ENCODE data around the gene SCUBE1.

The SCUBE1 gene

GRCh38 chr22:43187171-43188099 lies 155.7 kb downstream of the SCUBE1 start:
- DNase-seq, result peak; percentile 97

GRCh38 chr22:43186272-43187170 lies 156.7 kb downstream of the SCUBE1 start, which contains the start of gene TTLL12:
Gene TTLL12, minus strand, starts transcription at chr22:43187134. Its CDS starts 65 bp downstream, at chr22:43187069.
- DNase-seq, result peak; percentile 58 to 61

GRCh38 chr22:43185860-43186261 lies 157.3 kb downstream of the SCUBE1 start:
- DNase-seq, result no peak

- DNase-seq, result no peak
Observed at GRCh38 chr22:43183496-43184277, 159.5 kb downstream of the SCUBE1 start.

DNA sequence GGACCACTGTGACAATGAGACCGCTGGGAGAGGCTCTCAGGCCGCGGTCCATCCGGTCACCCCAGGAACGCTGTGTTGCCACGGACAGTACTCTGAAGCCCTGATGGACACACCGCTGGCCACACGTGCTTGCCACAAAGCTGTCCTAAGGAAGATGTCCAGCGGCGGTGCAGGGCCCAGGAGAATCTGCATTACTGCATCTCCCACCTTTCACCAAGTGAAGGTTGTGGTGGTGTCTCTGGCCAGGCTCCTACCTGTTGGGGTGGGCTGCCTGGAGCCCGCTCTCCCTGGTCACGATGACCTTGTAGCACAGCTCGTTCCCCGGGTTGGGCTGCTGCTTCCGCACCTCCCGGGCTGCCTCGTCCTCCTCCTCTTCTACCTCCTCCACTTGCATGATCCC lies 160.4 kb downstream of the SCUBE1 start:
- no peak for DNase-seq

DNA sequence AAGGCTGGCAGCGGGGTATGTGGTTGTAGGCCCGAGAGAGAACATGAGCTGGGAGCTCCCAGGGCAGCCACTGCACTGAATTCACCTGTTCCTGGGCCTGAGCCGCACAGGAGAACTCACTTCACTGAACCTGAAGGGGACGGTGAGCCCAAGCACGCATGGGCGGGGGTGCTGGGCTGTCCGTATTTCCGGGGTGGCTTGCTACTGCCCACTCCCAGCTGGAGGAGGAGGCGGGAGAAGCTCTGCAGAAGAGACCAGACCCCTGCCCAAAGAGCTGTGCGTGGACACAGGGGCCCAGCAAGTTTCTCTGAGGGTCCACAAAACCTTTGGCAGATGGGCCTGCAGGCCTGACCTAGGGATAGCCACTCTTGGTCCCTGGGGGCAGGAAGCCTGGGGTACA lies 161.1 kb downstream of the SCUBE1 start:
- DNase-seq, result no peak

GRCh38 chr22:43181321-43182076 lies 161.7 kb downstream of the SCUBE1 start:
- DNase-seq, result no peak

DNA sequence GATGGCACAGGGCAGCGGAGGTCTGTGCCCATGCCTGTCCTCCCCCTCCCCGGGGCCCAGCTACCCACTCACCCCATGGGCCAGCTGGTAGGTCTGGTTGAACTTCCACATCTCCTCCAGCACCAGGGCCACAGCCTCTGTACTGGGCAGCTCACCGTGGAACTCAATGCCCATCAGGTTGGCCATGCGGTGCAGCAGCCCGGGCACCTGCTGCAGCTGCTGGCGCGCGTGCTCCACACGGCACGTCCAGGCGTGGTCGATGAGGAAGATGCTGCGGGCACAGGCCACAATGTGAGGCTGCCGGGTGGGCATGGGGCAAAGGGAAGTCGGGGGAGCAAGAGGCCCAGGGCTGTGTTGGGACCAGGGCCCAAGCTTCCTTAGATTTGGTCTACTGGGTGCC lies 162.5 kb downstream of the SCUBE1 start:
- DNase-seq, result no peak

DNA sequence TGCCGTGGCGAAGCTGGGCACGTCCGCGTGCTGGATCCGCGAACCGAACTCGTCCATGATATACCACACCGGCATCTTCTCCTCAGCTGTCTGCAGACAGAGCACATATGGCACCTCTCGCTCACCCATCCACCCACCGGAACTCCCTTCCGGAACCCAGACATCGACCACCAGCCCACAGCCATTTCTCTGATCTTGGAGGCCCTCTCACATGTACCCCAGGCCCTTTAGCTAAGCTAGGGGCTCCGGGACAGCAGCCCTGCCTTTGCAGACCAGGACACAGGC lies 163.3 kb downstream of the SCUBE1 start:
- no peak for DNase-seq

GRCh38 chr22:43179146-43179910 lies 163.8 kb downstream of the SCUBE1 start:
- DNase-seq, result no peak

- DNase-seq, result no peak
Observed at GRCh38 chr22:43177479-43177878, 165.7 kb downstream of the SCUBE1 start.

DNA sequence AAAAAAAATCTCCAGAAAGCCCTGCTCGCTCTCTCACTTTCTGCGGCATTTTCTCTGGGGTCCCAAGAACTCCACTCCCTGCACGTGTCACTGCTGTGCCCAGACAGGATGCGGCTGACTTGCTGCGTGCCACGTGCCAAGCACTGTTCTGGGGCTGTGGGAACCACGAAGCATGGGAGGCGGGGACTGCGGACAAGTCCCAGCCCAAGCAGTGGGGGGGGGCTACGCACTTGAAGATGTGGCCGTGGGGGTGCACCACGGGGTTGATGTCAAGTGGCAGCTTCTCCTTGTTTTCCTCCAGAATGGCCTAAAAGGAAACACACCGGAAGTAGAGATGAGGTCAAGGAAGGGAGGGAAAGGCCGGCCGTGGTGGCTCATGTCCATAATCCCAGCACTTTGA lies 167.1 kb downstream of the SCUBE1 start:
- DNase-seq, result no peak

- no peak for DNase-seq
Observed at GRCh38 chr22:43174941-43175531, 168.1 kb downstream of the SCUBE1 start.

- no peak for DNase-seq
Observed at GRCh38 chr22:43173976-43174720, 169.0 kb downstream of the SCUBE1 start.

DNA sequence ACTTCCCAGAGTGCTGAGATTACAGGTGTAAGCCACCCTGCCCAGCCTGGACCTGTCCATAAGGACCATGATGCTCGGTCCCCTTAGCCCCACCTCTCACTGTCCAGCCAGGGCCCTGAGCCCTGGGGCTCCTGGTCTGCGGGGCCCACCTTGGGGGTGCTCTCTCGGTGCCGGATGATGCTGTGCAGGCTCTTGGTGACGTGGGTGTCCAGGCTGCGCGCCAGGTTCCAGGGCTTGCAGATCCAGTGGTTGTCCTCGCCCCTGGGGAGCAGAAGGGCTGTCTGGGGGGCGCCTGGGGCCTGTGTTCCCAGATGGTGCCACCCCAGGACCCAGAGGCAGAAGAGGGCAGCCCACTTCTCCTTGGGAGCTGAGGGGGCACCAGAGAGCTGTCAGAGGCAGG lies 169.6 kb downstream of the SCUBE1 start:
- DNase-seq, result no peak

DNA sequence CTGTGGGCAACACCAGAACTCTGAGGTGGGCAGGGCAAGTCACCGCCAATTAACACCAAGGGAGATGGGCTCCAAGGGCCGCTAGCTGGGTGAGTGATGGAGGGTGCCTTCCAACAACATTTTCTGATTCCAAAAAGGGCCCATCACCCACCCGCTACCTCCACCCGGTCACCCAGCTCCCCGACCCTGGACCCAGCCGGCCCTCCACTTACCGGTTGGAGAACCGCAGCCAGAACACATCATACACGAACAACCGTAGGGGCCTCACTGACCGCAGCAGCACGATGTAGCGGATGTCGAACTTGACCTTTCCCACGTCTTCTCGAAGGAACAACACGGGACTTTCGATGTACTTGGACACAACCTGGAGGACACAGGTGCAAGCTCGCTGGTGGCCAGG lies 171.0 kb downstream of the SCUBE1 start:
- no peak for DNase-seq

DNA sequence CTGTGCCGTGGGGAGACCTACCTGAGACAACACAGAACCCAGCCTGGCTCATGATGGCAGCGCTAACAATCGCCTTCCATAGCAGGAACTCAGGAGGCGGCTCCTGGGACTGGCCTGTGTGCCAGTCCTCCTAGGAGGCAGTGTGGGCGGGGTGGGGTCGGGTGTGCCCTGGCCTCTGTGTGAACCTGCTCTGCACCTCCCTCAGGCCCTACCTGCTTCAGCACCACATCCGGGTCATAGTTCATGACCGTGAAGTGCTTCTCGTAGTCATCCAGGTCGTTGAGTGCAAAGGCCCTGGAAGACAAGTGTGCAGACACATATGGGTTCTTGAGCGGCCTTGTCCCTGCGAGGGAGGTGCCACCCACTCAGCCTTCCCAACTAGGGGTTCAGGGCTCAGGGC lies 171.6 kb downstream of the SCUBE1 start:
- DNase-seq, result no peak

DNA sequence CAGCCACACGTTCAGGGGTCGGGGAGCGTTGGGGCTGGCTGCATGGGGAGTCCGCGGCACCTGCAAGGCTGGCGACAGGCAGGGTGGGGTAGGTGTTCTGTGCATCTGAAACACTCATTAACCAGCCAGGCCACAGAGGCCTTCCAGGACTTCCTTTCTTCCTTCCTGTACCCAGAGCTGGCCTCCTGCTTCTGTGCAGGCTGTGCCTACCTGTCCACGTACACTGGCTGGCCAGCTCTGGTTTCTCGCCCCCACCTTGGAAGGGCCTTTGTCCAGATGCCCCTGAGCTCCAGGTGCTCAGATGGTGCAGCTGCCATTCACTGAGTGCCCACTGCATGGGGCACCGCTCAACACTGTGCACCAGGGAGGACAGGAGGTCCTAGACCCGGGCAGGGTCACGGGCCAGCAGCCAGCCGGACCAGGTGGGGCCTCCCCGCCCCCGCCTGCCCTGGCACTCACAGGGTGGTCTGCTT lies 172.1 kb downstream of the SCUBE1 start:
- no peak for DNase-seq

DNA sequence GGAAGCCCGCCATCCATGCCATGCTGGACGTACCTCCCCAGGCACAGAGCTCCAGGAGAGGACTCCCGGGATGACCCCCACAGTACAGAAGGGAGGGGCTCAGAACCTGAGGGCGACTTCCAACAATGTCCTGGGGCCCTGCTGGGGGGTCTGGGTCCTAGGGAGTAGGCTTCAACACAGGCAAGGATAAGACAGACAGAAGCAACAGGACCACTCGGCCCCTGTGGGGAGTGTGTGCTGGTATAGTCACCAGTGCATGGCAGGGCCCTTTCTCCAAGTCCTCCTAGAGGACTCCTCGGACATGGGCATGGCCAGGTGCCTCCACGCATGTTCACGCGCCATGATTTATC lies 173.1 kb downstream of the SCUBE1 start:
- DNase-seq, result no peak
